BLaER1 treated with 17β-estradiol and CSF1 and Interleukin-3, amounts not matched to agents 10 nM and 100 nM (cell line): Measurements from ENCODE around the gene PDE4B.
A peak's percentile ranks its signal among the peaks of the same experiment; 100 is the strongest.

Source experiments
- H3K27ac ChIP-seq, 11 experiments: shearing (Covaris generic); formaldehyde crosslinking; 2 replicates each; pipeline ENCODE4 v1.8.1; 2022
- H3K27me3 ChIP-seq, 11 experiments: shearing (Covaris generic); formaldehyde crosslinking; 2 replicates each; pipeline ENCODE4 v1.8.1; 2022
- H3K36me3 ChIP-seq, 11 experiments: shearing (Covaris generic); formaldehyde crosslinking; 2 replicates each; pipeline ENCODE4 v1.8.1; 2022
- H3K4me1 ChIP-seq, 10 experiments: shearing (Covaris generic); formaldehyde crosslinking; 2 replicates each; pipeline ENCODE4 v1.8.1; 2022
- H3K4me2 ChIP-seq, 11 experiments: shearing (Covaris generic); formaldehyde crosslinking; 2 replicates each; pipeline ENCODE4 v1.8.1; 2022
- H3K4me3 ChIP-seq, 10 experiments: shearing (Covaris generic); formaldehyde crosslinking; 2 replicates each; pipeline ENCODE4 v1.8.1; 2022
- H3K9ac ChIP-seq, 11 experiments: shearing (Covaris generic); formaldehyde crosslinking; 2 replicates each; pipeline ENCODE4 v1.8.1; 2022
- H3K9me3 ChIP-seq, 11 experiments: shearing (Covaris generic); formaldehyde crosslinking; replicated peaks in 1 of 11; 2 replicates each; pipeline ENCODE4 v1.8.1; 2022
- H4K20me1 ChIP-seq, 11 experiments: shearing (Covaris generic); formaldehyde crosslinking; 2 replicates each; pipeline ENCODE4 v1.8.1; 2022
- Cebpa-rat ChIP-seq, 11 experiments: shearing (Covaris generic); IDR thresholded peaks; 2 replicates each; pipeline ENCODE4 v1.8.1; 2022

PDE4B gene

GRCh38 chr1:66374561-66375111, 581.9 kb downstream of the PDE4B start:
- peak overlapping the region in 10 of 11 experiments; percentile 16 to 78 (median 63); a peak in 17 of 22 replicates for H3K9ac ChIP-seq
- peak overlapping the region; percentile 76 to 93 (median 83); a peak in 21 of 22 replicates for H3K4me2 ChIP-seq
- H3K27ac ChIP-seq, result peak overlapping the region; percentile 52 to 95 (median 87); a peak in 21 of 22 replicates
- no peaks in the 10 kb centered on the region; a peak in 2 of 22 replicates for H3K9me3 ChIP-seq
- peak overlapping the region in 1 of 10 experiments; percentile 22; a peak in 2 of 20 replicates for H3K4me3 ChIP-seq
- H3K4me1 ChIP-seq, result peaks cover 55 to 88% (median 75%) of the 10 kb centered on the region in 10 experiments
- TF ChIP-seq Cebpa-rat (IDR thresholded peaks at IDR 0.05), result no peak
- H3K27me3 ChIP-seq, result no peaks in the 10 kb centered on the region
- H3K36me3 ChIP-seq, result peaks cover 0 to 29% (median 0%) of the 10 kb centered on the region in 11 experiments; a peak in 5 of 22 replicates
- H4K20me1 ChIP-seq, result peaks cover 0 to 3% (median 0%) of the 10 kb centered on the region in 11 experiments; a peak in 1 of 22 replicates

GRCh38 chr1:66375125-66375524, 582.4 kb downstream of the PDE4B start:
- H3K27ac ChIP-seq, result peak overlapping the region; percentile 0 to 95 (median 87); a peak in 20 of 22 replicates
- H3K4me1 ChIP-seq, result peaks cover 60 to 88% (median 80%) of the 10 kb centered on the region in 10 experiments
- H4K20me1 ChIP-seq, result peaks cover 0 to 3% (median 0%) of the 10 kb centered on the region in 11 experiments; a peak in 1 of 22 replicates
- peak overlapping the region; percentile 76 to 93 (median 83) for H3K4me2 ChIP-seq
- no peak for TF ChIP-seq Cebpa-rat (IDR thresholded peaks at IDR 0.05)
- peak overlapping the region in 1 of 10 experiments; percentile 22; a peak in 1 of 20 replicates for H3K4me3 ChIP-seq
- H3K9ac ChIP-seq, result peak overlapping the region in 7 of 11 experiments; percentile 21 to 78 (median 72); a peak in 11 of 22 replicates
- no peaks in the 10 kb centered on the region; a peak in 2 of 22 replicates for H3K9me3 ChIP-seq
- no peaks in the 10 kb centered on the region for H3K27me3 ChIP-seq
- H3K36me3 ChIP-seq, result peaks cover 0 to 24% (median 0%) of the 10 kb centered on the region in 11 experiments; a peak in 4 of 22 replicates

- TF ChIP-seq Cebpa-rat (IDR thresholded peaks at IDR 0.05), result no peak
Observed at GRCh38 chr1:66380452-66381212, 587.9 kb downstream of the PDE4B start.

GRCh38 chr1:66381621-66382275, 589.1 kb downstream of the PDE4B start:
- Histone ChIP-seq H3K4me1 (peaks cover 26 to 59% (median 40%) of the 10 kb centered on the region in 10 experiments), H3K9ac (no peak overlapping the region), H3K4me3 (peak overlapping the region in 1 of 10 experiments; percentile 13; a peak in 1 of 20 replicates), H3K27ac (peak overlapping the region in 6 of 11 experiments; percentile 3 to 49 (median 23); a peak in 5 of 22 replicates), H3K27me3 (no peaks in the 10 kb centered on the region), H3K9me3 (peaks cover 12 to 58% (median 48%) of the 10 kb centered on the region in 11 experiments), H3K36me3 (0 out of 22 replicates have a peak, but pooled peaks cover 0 to 7% (median 0%) of the 10 kb centered on the region in 11 experiments), H4K20me1 (no peaks in the 10 kb centered on the region), H3K4me2 (peak overlapping the region in 6 of 11 experiments; percentile 19 to 76 (median 30); a peak in 9 of 22 replicates)
- no peak for TF ChIP-seq Cebpa-rat (IDR thresholded peaks at IDR 0.05)

More at GRCh38 chr1:66380452-66381212, 587.9 kb downstream of the PDE4B start:
- Histone ChIP-seq H3K36me3 (0 out of 22 replicates have a peak, but pooled peaks cover 0 to 7% (median 0%) of the 10 kb centered on the region in 11 experiments), H3K9me3 (peaks cover under 1 to 46% (median 38%) of the 10 kb centered on the region in 11 experiments; a peak in 21 of 22 replicates), H3K4me3 (no peak overlapping the region), H3K27ac (peak overlapping the region in 8 of 11 experiments; percentile 43 to 66 (median 49); a peak in 16 of 22 replicates), H3K27me3 (no peaks in the 10 kb centered on the region), H4K20me1 (no peaks in the 10 kb centered on the region), H3K4me2 (peak overlapping the region; percentile 55 to 78 (median 65)), H3K4me1 (peaks cover 30 to 70% (median 50%) of the 10 kb centered on the region in 10 experiments), H3K9ac (peak overlapping the region in 1 of 11 experiments; percentile 3; a peak in 2 of 22 replicates)

GRCh38 chr1:66383168-66383567, 590.5 kb downstream of the PDE4B start:
- peak overlapping the region in 5 of 11 experiments; percentile 7 to 81 (median 47); a peak in 8 of 22 replicates for H3K4me2 ChIP-seq
- peaks cover 26 to 50% (median 38%) of the 10 kb centered on the region in 10 experiments for H3K4me1 ChIP-seq
- peak overlapping the region in 3 of 10 experiments; percentile 1 to 16 (median 4); a peak in 3 of 20 replicates for H3K4me3 ChIP-seq
- H3K9ac ChIP-seq, result no peak overlapping the region
- H3K36me3 ChIP-seq, result 0 out of 22 replicates have a peak, but pooled peaks cover 0 to 7% (median 0%) of the 10 kb centered on the region in 11 experiments
- no peaks in the 10 kb centered on the region for H4K20me1 ChIP-seq
- no peak for TF ChIP-seq Cebpa-rat (IDR thresholded peaks at IDR 0.05)
- H3K9me3 ChIP-seq, result peaks cover 19 to 62% (median 52%) of the 10 kb centered on the region in 11 experiments
- H3K27ac ChIP-seq, result peak overlapping the region in 4 of 11 experiments; percentile 1 to 26 (median 7); a peak in 3 of 22 replicates
- no peaks in the 10 kb centered on the region for H3K27me3 ChIP-seq

- Histone ChIP-seq H3K36me3 (0 out of 22 replicates have a peak, but pooled peaks cover 0 to 7% (median 0%) of the 10 kb centered on the region in 11 experiments), H3K9me3 (peaks cover 22 to 66% (median 52%) of the 10 kb centered on the region in 11 experiments), H3K4me2 (peak overlapping the region in 5 of 11 experiments; percentile 7 to 81 (median 47); a peak in 8 of 22 replicates), H3K4me3 (peak overlapping the region in 1 of 10 experiments; percentile 4; a peak in 1 of 20 replicates), H4K20me1 (no peaks in the 10 kb centered on the region), H3K27me3 (no peaks in the 10 kb centered on the region), H3K9ac (no peak overlapping the region), H3K4me1 (peaks cover 26 to 50% (median 38%) of the 10 kb centered on the region in 10 experiments), H3K27ac (0 out of 22 replicates have a peak overlapping the region, but pooled peaks of 3 of the 11 experiments have one; percentile 1 to 9 (median 5))
- TF ChIP-seq Cebpa-rat (IDR thresholded peaks at IDR 0.05), result no peak
Observed at GRCh38 chr1:66383611-66384010, 590.9 kb downstream of the PDE4B start.

- Histone ChIP-seq H3K36me3 (peaks cover 0 to 7% (median 0%) of the 10 kb centered on the region in 11 experiments; a peak in 1 of 22 replicates), H3K4me1 (peaks cover 25 to 45% (median 31%) of the 10 kb centered on the region in 10 experiments), H3K4me3 (no peak overlapping the region), H3K4me2 (peak overlapping the region in 2 of 11 experiments; percentile 71 to 81; a peak in 2 of 22 replicates), H3K9ac (no peak overlapping the region), H3K27ac (no peak overlapping the region), H3K27me3 (no peaks in the 10 kb centered on the region), H3K9me3 (peaks cover 28 to 73% (median 60%) of the 10 kb centered on the region in 11 experiments), H4K20me1 (no peaks in the 10 kb centered on the region)
- no peak for TF ChIP-seq Cebpa-rat (IDR thresholded peaks at IDR 0.05)
Observed at GRCh38 chr1:66384258-66384921, 591.7 kb downstream of the PDE4B start.
